Ecto neural progenitor cell (in vitro differentiated cells): ENCODE results near the gene EZR.

ENCODE experiments used
- DNase-seq: peaks from one replicate; pipeline ENCODE4 v3.0.0-alpha.2; 2018; ENCODE audit warnings: low spot score

The EZR gene

DNA sequence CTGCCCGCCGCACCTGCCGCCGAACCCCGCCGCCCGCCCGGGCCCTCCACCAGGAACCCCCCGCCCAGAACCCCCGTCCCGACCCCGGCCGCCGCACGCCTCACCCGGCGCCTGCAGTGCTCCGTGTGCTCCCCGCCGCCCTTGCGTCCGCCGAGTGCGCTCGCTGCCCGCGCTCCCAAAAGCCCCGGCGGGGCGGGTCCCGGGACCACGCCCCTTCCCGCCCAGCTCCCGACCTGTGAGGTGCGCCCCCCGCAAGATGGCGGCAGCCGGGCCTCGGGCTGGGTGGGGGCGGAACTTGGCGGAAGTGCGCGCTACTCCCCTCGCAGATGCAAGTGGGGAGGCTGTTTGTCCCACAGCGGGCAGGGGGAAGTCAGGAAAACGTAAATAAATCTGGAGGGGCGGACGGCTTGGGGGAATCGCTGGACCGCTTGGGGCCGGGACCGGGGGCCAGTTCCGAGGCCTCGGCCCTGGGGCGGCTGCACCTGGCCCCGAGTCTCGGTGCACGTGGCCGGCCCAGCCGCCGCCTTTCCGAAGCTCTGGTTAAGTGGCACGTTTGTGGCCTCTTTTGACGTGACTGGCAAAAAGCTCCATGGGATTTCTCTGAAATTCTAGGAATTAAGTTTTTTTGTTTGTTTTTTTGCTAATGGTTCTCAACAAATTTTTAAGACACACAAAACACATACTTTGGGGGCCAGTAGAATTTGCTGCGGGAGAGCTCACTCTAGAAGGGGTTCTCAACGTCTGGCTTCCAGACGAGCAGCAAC lies at the start of gene EZR:
TSS of gene EZR (minus strand) at position 156 of the 764 bp plus-strand sequence. CDS start 1,275 bp downstream, outside the sequence.
- DNase-seq: peak; percentile 87

DNA sequence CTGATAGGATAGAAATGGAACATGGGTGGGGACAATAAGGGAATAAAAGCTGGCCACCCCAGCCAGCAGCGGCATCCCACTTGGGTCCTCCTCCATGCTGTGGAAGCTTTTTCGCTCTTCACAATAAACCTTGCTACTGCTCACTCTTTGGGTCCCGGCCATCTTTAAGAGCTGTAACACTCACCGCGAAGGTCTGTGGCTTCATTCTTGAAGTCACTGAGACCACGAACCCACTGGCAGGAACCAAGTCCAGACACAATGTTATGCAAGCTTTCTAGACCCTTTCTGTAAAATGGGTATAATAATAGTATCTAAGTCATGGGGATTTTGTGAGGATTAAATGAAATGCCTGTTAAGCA lies 48.9 kb upstream of the EZR start:
- no peak for DNase-seq

DNA sequence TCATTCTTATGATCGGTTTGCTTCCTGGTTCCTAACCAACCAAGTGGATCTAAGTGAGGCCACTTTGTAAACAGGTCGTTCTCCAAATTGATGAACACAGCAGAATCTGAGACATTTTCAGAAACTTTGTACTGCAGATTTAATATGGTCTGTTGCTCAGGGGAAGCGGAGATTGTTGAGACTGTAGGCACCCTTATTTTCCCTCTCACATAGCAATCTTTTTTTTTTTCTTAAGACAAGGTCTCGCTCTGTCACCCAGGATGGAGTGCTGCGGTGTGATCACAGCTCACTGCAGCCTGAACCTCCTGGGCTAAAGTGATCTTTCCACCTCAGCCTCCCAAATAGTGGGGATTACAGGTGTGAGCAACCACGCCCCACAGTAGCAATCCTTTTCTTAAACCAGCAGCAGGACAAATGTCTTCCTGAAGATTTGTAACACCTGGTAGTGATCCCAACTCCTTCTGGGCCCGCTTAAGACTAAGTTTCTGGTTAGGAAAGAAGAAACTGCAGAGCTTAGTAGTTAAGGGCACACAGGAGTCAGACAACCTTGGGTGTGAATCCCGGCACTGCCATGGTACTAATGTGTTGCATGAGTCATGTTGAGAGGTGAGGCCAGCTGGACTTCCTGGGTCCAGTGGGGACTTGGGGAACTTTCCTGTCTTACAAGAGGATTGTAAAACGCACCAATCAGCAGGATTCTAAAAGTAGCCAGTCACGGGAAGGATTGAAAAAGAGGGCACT lies 48.4 kb upstream of the EZR start:
- DNase-seq: no peak

DNA sequence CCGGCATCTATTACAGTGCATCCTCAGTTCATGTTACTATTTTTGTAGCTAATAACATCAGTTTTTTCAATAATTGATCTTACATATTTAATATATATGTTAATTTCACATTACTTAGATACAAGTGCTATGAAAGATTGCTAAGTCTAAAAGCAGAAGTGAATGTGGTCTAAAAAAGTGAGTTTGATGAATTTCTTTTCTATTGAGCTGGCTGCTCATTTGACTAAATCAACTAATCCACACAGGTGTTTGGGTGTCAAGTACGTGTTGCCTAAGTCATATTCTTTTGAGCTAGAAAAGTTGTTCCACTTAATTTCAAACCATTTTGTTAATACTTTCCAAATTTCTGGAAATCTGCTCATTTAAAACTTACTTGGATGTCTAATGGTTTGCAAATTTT lies 46.6 kb upstream of the EZR start:
- no peak for DNase-seq

DNA sequence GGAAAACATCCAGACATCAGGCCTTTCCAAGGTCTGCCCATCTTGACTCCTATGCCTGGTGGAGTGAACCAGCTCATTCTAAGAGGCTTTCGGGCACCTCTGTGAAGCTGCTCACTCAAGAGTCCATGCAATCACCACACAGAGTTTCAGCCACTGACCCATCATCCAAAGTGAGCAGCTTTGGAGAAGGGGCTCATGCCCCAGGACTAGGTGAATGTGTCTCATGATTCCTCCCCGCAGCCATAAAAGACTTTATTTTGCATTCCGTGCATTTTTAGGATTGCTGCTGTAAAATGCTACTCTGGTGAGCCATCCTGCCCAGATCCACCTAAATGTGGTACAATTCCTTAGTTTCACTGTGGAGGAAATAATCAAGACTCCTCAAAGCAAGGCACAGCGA lies 44.5 kb upstream of the EZR start:
- DNase-seq: no peak

DNA sequence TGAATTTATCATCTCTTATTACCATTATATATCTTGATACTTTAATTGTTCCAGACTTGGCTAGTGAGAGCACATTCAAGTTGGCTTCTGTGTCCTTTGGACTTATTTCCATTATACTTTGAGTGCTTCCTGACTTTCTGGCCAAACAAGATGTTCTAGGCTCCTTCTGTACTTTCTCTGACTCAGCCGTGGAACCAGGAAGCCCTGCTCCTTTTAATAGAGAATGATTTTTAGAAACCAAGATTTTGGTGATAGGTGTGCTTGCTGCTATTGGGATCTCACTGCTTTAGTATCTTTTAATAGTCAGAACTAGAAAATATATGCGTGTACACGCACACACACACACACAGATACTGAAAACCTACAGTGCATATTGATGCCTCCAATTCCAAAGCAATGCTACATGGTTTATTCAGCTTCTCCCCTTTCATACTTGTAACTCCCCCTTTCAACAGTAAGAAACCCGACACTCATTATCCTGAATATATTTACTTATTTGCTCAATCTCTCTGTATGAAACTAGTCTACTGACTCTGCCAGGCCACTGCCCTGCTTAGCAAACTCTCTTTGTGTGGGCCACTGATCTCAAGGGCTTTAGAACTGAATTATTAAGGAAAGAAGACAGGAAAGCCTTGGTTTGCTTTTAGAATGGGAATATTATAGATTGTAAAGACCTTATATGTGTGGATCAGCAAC lies 42.7 kb upstream of the EZR start:
- no peak for DNase-seq

DNA sequence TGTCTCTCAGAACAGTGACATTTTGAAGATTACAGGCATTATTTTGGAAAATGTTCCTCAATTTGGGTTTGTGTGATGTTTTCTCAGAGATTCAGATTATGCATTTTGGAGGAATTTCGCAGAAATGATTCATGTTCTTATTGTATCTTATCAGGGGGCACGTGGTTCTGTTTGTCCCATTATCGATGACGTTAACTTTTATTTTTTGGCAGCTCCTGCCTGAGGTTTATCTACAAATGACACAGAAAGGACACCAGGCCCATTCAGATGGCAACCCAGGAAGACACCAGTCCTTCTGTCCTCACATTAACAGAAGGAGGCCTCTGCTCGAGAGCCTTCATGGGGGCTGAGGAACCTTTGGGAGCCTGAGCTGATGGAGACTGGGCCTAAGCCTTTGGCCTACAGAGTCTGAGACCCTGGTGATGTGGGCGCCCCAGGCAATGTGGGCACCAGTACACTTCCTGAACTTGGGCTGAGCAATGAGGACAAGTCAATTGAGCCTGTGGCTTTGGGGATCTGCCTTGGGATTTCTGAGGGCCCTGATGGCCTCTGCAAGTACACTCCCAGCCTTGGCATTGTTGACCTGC lies 41.2 kb upstream of the EZR start:
- no peak for DNase-seq

DNA sequence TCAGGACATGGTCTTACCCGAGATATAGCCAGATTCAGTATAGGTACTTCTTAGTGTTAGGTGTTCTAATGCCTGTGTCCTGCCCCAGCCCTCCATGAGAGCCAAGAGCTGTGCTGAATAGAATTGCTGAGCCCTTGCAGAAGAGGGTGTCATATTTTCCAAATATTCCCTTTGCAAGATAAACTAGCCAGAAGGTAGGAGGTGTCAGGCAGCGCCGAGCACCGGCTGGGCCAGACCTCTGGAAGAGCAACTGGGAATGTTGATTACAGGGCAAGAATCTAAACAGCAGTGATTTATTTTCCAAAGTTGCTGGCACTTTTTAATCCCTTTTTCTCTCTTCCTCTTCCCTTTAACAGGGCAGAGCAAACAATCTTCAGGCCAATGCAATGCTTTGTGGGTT lies 37.1 kb upstream of the EZR start:
- no peak for DNase-seq

DNA sequence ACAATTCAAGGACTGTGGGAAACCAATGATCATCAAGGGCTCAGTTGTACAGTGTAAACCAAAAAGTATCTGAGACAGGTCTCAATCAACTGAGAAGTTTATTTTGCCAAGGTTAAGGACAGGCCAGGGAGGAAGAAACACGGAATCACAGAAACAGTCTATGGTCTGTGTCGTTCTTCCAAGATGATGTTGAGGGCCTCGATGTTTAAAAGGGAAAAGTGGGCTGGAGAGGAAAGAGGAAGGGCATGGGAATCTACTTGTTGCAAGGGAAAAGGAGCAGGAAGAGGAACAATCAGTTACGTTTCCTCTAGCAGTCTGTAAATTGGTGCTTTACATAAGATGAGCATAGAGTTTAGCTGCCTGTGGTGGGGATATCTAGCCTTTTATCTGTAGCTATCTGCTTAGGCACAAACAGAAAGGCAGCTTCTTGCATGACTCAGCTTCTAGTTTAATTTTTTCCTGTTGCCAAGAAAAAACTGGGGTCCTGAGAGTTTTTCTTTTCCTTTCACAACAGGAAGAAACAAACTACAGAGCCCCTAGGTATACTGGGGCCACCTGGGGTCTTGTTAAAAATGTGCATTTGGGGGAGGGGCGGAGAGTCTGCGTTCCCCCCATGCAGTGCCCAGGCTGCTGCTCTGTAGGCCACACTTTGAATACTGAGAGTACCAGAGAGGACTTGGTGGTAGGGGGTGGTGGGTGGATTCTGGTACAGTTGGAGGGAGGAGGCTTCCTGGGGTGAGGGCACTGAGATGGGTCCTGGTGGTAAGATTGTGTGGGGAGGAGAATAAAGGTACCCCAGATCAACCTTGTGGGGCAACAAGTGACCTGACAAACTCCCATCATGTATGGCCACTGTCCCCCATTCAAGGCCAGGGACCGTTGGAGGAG lies 35.3 kb upstream of the EZR start:
- DNase-seq: no peak

DNA sequence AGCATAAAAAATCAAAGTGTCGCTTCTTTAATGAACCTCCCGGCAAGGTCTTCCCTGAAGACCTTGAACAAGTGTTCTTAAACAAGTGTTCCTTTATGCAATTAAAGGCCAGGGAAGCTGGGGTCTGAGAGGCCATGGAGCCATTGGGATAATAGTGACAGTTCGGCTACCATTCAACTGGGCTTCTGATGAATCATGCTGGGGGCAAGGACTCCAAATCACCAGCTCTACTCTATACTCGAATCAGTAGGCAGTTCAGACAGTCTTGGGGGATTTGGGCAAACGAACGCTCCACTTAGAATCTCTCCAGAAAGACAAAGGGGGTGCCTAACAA lies 34.7 kb upstream of the EZR start:
- no peak for DNase-seq

DNA sequence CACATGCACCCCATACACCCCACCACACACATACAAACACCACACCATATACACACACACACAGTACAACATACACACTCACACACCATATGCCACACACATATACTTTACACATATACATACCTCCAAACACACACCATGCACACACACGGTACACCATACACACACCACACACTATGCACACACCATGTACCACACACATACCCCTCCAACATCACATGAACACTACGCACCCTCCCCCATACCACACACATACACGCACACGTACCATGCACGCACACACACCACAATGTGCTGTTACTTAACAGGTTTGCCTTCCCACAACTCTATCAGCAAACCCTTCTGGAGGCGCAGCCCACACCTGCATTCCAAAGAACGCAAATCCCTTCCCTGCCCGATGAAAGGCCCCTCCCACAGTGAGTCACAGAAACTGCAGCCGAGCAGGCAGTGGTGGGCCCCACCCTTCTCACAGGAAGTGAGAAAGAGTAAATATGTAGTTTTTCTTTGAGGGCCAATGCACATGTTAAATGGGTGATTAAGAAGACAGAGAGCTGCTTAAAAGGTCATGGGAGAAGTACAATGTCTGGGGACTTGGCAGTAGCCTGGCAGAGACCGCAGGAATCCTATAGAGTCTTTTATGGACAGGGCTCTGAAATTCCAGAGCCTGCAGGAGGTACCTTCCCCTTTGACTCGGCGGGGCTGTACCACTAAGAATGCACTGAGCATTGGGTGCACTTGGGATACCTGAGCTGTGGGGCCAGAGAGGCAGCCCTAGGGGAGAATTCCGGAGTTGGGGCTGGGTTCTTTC lies 34.1 kb upstream of the EZR start:
- DNase-seq: peak; percentile 67

DNA sequence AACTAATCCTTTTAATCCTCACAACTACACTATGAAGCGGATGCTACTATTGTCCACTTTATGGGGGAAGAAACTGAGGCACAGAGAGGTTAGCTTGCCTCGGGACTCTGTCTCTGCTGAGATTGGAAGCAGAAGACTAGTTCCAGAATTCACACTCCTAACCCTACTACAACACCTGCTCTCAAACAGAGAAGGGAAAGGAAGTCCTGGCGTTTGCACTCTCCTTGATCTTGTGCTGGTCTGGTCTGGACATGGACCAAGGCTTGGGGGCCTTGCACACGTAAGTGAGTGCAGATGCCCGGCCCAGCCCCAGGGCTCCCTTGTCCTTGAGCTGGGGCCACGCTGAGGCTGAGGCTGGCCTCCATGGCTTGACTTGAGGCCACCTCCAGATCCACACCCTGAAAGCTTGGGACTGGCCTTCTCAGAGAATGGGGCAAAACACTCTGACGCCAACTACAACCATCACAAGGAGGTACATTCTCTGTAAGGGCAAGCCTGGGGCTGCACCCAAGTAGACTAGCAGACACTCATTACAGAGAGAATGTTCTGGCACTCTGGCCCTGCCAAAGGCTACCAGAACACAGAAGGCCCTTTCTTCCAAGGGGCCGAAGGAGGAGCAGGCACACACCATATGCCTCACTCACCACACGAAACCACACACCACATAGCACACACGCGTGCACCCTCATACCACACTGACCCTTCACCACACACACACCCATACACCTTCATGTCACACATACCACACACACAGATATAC lies 33.3 kb upstream of the EZR start:
- no peak for DNase-seq

DNA sequence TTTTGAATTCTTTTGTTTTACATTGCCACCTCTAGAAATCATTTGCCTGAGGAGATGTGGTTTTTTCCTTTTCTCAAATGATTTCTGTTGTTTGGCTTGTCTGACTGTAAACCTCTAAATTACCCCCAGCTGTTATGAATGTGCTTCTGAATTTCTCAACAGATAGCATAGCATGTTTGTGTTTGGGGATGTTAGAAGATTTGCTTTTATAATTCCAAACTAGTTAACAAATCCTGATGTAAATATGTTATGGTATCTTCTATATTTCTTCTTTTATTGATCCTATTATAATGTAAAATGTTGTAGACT lies 31.6 kb upstream of the EZR start:
- no peak for DNase-seq

DNA sequence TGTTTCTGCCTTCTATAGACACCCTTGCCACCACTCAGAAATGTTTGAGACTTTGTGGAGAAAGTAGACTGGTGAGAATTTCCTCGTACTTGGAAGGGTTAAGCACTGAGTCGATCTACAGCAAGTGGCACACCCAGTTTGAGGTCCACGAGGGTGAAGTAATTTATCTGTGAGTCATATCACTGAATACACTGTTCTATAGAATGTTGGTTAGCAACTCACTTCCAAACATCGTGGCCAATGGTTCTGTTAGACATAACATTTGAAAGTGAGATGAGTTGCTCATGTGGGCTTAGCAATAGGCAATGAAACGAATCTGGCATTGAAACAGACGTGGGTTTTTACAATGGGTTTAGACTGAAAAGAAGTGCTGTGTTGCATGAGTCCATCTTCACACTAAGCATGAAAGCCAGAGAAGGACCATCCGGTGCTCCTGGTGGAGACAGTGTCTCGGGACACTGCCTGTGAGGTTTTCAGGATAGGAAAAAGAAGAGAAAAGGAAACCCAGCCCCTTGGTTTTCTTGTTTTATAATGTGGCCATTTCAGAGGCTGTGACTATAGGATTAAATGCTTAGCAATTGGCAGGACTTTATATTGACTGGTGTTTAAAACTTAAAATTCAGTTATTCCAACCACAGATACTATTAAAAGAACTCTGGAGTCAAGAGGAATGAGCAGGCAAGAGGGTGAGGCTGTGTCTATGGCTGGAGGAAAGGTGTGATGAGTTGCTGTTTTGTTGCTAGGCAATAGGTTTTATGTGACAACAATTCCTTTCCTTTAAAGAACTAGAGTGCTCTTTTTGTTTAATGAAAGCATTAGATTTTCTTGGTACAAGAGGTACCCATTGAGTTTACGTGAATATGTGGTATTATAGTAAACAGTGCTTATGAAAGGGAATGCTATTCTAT lies 31.0 kb upstream of the EZR start:
- DNase-seq: no peak

DNA sequence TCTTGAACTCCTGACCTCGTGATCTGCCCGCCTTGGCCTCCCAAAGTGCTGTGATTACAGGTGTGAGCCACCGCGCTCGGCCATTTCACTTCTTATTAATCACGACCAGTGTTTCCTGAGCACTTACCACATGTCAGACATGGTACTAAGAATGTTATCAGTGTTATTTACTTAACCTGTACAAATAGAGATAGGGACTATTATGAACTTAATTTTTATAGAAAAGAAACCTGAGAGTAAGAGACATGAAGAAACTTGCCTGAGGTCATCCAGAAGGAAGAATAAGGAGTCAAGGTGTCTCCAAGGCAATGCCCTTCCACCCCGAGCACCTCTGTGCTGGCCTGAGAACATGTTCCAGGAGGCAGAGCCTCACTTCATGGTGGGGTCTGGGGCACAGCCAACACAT lies 29.3 kb upstream of the EZR start:
- DNase-seq: no peak

DNA sequence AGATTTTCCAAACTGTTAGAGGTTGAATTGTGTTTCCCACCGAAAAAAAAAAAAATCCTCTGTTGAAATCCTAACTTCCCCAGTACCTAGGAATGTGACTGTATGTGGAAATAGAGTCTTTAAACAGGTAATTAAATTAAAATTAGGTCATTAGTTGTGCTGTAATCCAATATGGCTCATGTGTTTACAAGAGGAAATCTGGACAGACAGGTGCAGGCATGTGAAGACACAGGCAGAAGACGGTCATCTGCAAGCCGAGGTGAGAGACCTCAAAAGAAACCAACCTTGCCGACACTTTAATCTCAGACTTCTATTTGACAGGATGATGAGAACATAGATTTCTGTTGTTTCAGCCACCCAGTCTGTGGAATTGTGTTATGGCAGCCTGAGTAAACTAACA lies 28.6 kb upstream of the EZR start:
- DNase-seq: no peak

DNA sequence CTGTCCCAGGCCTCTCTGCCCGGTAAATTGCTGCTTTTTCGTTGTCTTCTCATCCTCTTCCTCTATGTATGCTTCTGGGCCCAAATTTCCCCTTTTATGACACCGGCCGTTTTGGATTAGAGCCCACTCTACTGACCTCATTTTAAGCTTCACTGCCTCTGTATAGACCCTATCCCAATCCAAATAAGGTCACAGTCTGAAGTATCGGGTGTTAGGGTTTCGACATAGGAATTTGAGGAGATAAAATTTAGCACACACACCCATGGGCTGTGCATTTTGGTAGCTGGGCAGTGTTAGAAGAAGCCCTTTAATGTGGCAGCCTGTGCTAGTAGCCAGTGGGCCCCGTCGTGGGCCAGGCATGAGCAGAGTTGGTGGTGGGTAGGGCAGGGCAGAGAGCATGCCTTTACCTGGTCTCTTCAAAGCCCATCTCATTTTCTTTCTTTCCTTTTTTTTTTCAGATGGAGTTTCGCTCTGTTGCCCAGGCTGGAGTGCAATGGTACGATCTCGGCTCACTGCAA lies 27.9 kb upstream of the EZR start:
- no peak for DNase-seq

DNA sequence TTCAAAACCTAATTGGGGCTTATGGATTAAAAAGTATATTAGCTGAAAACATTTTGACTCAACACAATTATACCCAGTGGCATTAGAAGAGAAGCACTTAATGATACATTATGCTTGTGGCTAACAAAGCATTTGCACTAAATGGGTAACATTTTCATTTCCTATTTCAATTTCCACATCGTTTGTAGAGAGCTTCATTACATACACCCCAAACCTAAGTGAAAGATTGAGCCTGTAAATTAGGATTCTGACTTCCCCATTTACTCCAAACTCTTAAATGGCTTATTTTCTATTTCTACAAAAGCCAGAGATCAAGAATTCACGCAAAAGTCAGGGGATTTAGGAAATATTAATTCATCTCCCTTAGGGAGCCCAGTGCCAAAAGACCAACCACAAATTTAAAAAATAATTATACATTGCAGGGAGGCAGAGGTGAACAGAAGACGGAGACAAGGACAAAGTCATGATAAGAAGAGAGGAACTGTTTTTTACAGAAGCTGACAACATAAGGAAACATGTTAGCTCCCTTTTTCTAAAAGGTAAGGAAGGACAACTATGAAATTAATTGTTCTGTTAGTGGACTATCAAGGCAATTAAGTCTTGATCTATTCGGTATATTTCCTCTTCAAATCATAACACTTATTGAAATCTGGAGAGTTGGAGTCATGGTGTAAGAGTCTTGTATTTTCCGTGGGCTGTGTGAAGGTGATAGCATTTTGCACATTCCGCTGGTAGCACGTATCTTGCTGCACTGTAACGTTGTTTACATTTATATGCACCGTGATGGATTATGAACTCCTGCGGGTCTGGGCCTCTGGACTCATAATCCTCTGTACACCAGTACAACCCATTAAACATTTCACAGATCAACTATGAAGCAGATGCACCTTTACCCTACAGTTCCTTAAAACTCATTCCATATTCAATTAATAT lies 24.8 kb upstream of the EZR start:
- DNase-seq: no peak
